Panc1 (cell line): ENCODE measurements around the gene RNF225.
"Not testable (repeated sequence)": the region's sequence is repeated elsewhere in the genome, so short reads cannot be mapped to it uniquely, and the experiment has no call there.

Source experiments
- POLR2AphosphoS5 ChIP-seq: IDR thresholded peaks from 2 replicates; pipeline ENCODE4 v1.6.1; 2012; ENCODE audit warnings: mild to moderate bottlenecking, low read depth, low read length, moderate library complexity
- SIN3A ChIP-seq: IDR thresholded peaks from 2 replicates; pipeline ENCODE4 v1.6.1; 2012; ENCODE audit warnings: low read depth, mild to moderate bottlenecking, low read length, moderate library complexity, borderline replicate concordance; ENCODE audit not compliant: insufficient read depth
- TCF7L2 ChIP-seq: IDR thresholded peaks from 2 replicates; pipeline ENCODE4 v1.6.1; 2011; ENCODE audit warnings: mild to moderate bottlenecking, low read depth, low read length, inconsistent platforms
- TF ChIP-seq, protein P1 (sequence below): fragments of 450-650 bp; IDR thresholded peaks from 2 replicates; pipeline ENCODE4 v1.5.1; 2017; ENCODE audit warnings: mild to moderate bottlenecking
- TF ChIP-seq, protein P2 (sequence below), 2 experiments: IDR thresholded peaks; 2 replicates each; pipeline ENCODE4 v1.6.1; 2011 to 2012; ENCODE audit warnings: low read depth in 2 of 2, control low read depth in 1 of 2, low read length in 1 of 2, mild to moderate bottlenecking in 1 of 2, moderate library complexity in 1 of 2; ENCODE audit not compliant: insufficient read depth in 1 of 2

DNA sequence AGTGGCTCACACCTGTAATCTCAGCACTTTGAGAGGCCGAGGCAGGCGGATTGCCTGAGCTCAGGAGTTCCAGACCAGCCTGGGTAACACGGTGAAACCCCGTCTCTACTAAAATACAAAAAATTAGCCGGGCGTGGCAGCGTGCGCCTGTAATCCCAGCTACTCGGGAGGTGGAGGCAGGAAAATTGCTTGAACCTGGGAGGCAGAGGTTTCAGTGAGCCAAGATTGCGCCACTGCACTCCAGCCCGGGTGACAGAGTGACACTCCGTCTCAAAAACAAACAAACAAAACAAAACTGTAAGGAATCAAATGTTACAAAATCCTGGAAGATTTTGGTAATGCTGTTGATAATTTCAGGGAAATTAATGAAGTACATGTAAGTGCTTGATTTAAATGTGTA, 47.4 kb upstream of the RNF225 start:
- TF ChIP-seq, protein P1, sequence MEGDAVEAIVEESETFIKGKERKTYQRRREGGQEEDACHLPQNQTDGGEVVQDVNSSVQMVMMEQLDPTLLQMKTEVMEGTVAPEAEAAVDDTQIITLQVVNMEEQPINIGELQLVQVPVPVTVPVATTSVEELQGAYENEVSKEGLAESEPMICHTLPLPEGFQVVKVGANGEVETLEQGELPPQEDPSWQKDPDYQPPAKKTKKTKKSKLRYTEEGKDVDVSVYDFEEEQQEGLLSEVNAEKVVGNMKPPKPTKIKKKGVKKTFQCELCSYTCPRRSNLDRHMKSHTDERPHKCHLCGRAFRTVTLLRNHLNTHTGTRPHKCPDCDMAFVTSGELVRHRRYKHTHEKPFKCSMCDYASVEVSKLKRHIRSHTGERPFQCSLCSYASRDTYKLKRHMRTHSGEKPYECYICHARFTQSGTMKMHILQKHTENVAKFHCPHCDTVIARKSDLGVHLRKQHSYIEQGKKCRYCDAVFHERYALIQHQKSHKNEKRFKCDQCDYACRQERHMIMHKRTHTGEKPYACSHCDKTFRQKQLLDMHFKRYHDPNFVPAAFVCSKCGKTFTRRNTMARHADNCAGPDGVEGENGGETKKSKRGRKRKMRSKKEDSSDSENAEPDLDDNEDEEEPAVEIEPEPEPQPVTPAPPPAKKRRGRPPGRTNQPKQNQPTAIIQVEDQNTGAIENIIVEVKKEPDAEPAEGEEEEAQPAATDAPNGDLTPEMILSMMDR: not testable (repeated sequence)
- TF ChIP-seq, protein P2, sequence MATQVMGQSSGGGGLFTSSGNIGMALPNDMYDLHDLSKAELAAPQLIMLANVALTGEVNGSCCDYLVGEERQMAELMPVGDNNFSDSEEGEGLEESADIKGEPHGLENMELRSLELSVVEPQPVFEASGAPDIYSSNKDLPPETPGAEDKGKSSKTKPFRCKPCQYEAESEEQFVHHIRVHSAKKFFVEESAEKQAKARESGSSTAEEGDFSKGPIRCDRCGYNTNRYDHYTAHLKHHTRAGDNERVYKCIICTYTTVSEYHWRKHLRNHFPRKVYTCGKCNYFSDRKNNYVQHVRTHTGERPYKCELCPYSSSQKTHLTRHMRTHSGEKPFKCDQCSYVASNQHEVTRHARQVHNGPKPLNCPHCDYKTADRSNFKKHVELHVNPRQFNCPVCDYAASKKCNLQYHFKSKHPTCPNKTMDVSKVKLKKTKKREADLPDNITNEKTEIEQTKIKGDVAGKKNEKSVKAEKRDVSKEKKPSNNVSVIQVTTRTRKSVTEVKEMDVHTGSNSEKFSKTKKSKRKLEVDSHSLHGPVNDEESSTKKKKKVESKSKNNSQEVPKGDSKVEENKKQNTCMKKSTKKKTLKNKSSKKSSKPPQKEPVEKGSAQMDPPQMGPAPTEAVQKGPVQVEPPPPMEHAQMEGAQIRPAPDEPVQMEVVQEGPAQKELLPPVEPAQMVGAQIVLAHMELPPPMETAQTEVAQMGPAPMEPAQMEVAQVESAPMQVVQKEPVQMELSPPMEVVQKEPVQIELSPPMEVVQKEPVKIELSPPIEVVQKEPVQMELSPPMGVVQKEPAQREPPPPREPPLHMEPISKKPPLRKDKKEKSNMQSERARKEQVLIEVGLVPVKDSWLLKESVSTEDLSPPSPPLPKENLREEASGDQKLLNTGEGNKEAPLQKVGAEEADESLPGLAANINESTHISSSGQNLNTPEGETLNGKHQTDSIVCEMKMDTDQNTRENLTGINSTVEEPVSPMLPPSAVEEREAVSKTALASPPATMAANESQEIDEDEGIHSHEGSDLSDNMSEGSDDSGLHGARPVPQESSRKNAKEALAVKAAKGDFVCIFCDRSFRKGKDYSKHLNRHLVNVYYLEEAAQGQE (IDR thresholded peaks at IDR 0.05; ENCODE audit: insufficient read depth in 1 of 2, low read depth in 2 of 2, low read length in 1 of 2): not testable (repeated sequence)
- TF ChIP-seq POLR2AphosphoS5, SIN3A, TCF7L2: not testable (repeated sequence)
